ENCODE data around the gene TES. TPM values are rescaled to one million over a fixed set of nuclear protein-coding genes. Genes with fewer than 3 reads are reported as not detected.

TES gene
- total and polyA plus RNA-seq, 9 of the 15 experiments (the other 6 are each of a cell fraction or from before 2014, with no cell fraction given) = 20.7 to 61.6 (median 53.8) TPM

DNA sequence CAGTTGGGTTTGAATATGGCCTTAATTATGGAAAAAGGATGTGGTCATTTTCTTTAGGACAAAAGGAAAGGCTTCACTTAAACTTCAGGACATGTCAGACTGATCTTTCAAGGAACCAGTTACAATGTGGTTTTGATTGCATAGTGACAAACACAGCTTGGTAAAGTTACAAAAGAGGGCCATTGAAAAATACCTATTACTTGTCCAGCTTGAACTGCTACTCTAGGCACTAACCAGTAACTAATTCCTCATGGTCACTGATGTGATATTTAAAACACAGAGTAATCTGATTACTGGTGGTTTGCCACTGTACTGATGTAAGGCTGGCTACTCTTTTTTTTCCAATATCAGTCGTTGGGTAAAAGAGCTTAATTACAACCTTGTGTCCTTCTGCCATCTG, 22.6 kb downstream of the TES start:
- Histone ChIP-seq H3K9me1 (ENCODE audit: control insufficient read depth, insufficient read depth, low read length) (no peaks in the 10 kb centered on the region), H4K20me1 (replicated peaks; ENCODE audit: control insufficient read depth, insufficient read depth, low read length) (peaks cover 13% of the 10 kb centered on the region), H3K9ac (ENCODE audit: insufficient read depth in 1 of 2, low read depth in 2 of 2, low read length in 2 of 2) (no peak overlapping the region), H3K36me3 (ENCODE audit: control insufficient read depth, insufficient read depth, low read length) (0 out of 3 replicates have a peak, but pooled peaks cover 2% of the 10 kb centered on the region), H3K4me2 (ENCODE audit: insufficient read depth, low read length) (no peak overlapping the region), H3K79me2 (ENCODE audit: control insufficient read depth, insufficient read depth, low read length) (peaks cover 36% of the 10 kb centered on the region), H3K4me3 (no peak overlapping the region), H3K9me3 (replicated peaks; ENCODE audit: control insufficient read depth, insufficient read depth, low read depth, low read length) (no peaks in the 10 kb centered on the region), H3K27me3 (ENCODE audit: control insufficient read depth in 2 of 2, insufficient read depth in 2 of 2, low read length in 2 of 2) (no peaks in the 10 kb centered on the region), H3K27ac (ENCODE audit: extremely low read depth, low read depth, low read length) (no peak overlapping the region), H3K4me1 (replicated peaks in 1 of 2; ENCODE audit: control insufficient read depth in 2 of 2, insufficient read depth in 2 of 2, low read length in 2 of 2) (peaks cover 3 to 33% of the 10 kb centered on the region in 2 experiments; a peak in 4 of 5 replicates), H2AFZ (ENCODE audit: low read depth, low read length) (no peak overlapping the region)
- ChIA-PET CTCF (ENCODE audit: low intra/inter-chr PET ratio) (interaction anchor here (0.6 kb wide), 1 partner anchor 70 kb away, joined by 3 read pairs; no protein-coding TSS in a partner anchor), POLR2A (interaction anchor here (0.9 to 1.4 kb wide), 2 partner anchors 9 to 24 kb away, joined by 4 read pairs; no protein-coding TSS in a partner anchor)
- 24% methylated on average over 1 of the region's 1 CpG for WGBS (ENCODE audit: insufficient coverage, low coverage, missing lambda C conversion rate)
- in situ Hi-C loops (cut with MboI) (no loop called here), intact Hi-C loops (cut with micrococcal nuclease) (no loop called here)
- no TSS peak for BruUV-seq (replicated peaks)
- DNase-seq (ENCODE audit: extremely low read depth in 1 of 4, low spot score in 3 of 4) (no peak), FAIRE-seq (no peak), ATAC-seq (no peak)
- TF ChIP-seq SAFB2 (IDR thresholded peaks at IDR 0.05; ENCODE audit: borderline replicate concordance, low read depth, low read length, severe bottlenecking) (no peak), SMAD4 (CRISPR knock-in tag; conservative IDR thresholded peaks at IDR 0.05) (no peak), ESRRB (CRISPR knock-in tag; IDR thresholded peaks at IDR 0.05; ENCODE audit: borderline replicate concordance) (no peak), GTF2E2 (tag; IDR thresholded peaks at IDR 0.05) (no peak), ZNF384 (IDR thresholded peaks at IDR 0.05; ENCODE audit: low read depth, low read length) (no peak), PHF20 (IDR thresholded peaks at IDR 0.05; ENCODE audit: partially characterized antibody) (no peak)
- TF ChIP-seq, protein P1, sequence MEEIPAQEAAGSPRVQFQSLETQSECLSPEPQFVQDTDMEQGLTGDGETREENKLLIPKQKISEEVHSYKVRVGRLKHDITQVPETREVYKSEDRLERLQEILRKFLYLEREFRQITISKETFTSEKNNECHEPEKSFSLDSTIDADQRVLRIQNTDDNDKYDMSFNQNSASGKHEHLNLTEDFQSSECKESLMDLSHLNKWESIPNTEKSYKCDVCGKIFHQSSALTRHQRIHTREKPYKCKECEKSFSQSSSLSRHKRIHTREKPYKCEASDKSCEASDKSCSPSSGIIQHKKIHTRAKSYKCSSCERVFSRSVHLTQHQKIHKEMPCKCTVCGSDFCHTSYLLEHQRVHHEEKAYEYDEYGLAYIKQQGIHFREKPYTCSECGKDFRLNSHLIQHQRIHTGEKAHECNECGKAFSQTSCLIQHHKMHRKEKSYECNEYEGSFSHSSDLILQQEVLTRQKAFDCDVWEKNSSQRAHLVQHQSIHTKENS (CRISPR knock-in tag; IDR thresholded peaks at IDR 0.05) = no peak
- TF ChIP-seq, protein P2, sequence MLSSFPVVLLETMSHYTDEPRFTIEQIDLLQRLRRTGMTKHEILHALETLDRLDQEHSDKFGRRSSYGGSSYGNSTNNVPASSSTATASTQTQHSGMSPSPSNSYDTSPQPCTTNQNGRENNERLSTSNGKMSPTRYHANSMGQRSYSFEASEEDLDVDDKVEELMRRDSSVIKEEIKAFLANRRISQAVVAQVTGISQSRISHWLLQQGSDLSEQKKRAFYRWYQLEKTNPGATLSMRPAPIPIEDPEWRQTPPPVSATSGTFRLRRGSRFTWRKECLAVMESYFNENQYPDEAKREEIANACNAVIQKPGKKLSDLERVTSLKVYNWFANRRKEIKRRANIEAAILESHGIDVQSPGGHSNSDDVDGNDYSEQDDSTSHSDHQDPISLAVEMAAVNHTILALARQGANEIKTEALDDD (IDR thresholded peaks at IDR 0.05) = peak; percentile 88

All from K562 (cell line).